Spleen (tissue), 7 donors: ENCODE measurements around the gene TYW1.
"Not testable (repeated sequence)": the region's sequence is repeated elsewhere in the genome, so short reads cannot be mapped to it uniquely, and the experiment has no call there.

Experiments
- CTCF ChIP-seq, 11 experiments: fragments of 200-600 bp in 7 of 11; fragments of 450-650 bp in 4 of 11; sonication (generic) in 4 of 11; IDR thresholded peaks in 8 of 11; conservative IDR thresholded peaks in 3 of 11; 1 replicate in 7 of 11; 2 replicates in 4 of 11; pipeline versions ENCODE4 v1.4.0 to v1.8.0; 2016 to 2021; ENCODE audit warnings: antibody characterized with exemption in 11 of 11, inconsistent platforms in 4 of 11, mild to moderate bottlenecking in 1 of 11
- POLR2A ChIP-seq, 3 donors: fragments of 450-650 bp; IDR thresholded peaks; one replicate each; pipeline ENCODE4 v1.5.1; 2017; ENCODE audit warnings: antibody characterized with exemption in 3 of 3, mild to moderate bottlenecking in 1 of 3
- POLR2AphosphoS5 ChIP-seq, 3 donors: sonication (generic); formaldehyde crosslinking; IDR thresholded peaks; one replicate each; pipeline ENCODE4 v1.5.1; 2017; ENCODE audit warnings: antibody characterized with exemption in 3 of 3
- donor health status: DM: no; HTN: no; CAD: no; lungs with moderate emphysema.
- donor health status: DM: no; HTN: no; CAD: no.
- donor health status: DM: no; HTN: no; CAD: no.

- not testable (repeated sequence) for TF ChIP-seq POLR2A (IDR thresholded peaks at IDR 0.05); CTCF (IDR thresholded peaks at IDR 0.05 in 8 of 11, conservative IDR thresholded peaks at IDR 0.05 in 3 of 11); POLR2AphosphoS5 (IDR thresholded peaks at IDR 0.05)
Measured at GRCh38 chr7:67042781-67043558, 46.3 kb downstream of the TYW1 start.
